Esophagus squamous epithelium (tissue), 5 donors: ENCODE measurements around the gene ASAP2. TPM values are rescaled to one million over a fixed set of nuclear protein-coding genes. Genes with fewer than 3 reads are reported as not detected.

Experiments
- DNase-seq: peaks from one replicate; lab custom pipeline; 2025; lab: John Stamatoyannopoulos, UW
- H3K27ac ChIP-seq, 4 donors: fragments of 200-600 bp; sonication (generic); one replicate each; pipeline ENCODE4 v1.5.1; 2016 to 2019; ENCODE audit warnings: mild to moderate bottlenecking in 1 of 4
- H3K27me3 ChIP-seq, 4 donors: fragments of 200-600 bp; sonication (generic); 1 replicate in 3 of 4; 2 replicates in 1 of 4; pipeline versions ENCODE4 v1.5.1 to v1.6.0; 2017 to 2021; ENCODE audit warnings: antibody characterized with exemption in 1 of 4
- H3K36me3 ChIP-seq, 3 donors: fragments of 200-600 bp; sonication (generic); one replicate each; pipeline ENCODE4 v1.5.1; 2016 to 2019
- H3K4me1 ChIP-seq, 3 donors: fragments of 200-600 bp; sonication (generic); one replicate each; pipeline ENCODE4 v1.5.1; 2017 to 2019
- H3K4me3 ChIP-seq, 4 donors: fragments of 200-600 bp; sonication (generic); 1 replicate in 3 of 4; 2 replicates in 1 of 4; pipeline ENCODE4 v1.5.1; 2016 to 2019; ENCODE audit warnings: mild to moderate bottlenecking in 2 of 4, moderate library complexity in 1 of 4
- H3K9me3 ChIP-seq, 3 donors: fragments of 200-600 bp; sonication (generic); one replicate each; pipeline ENCODE4 v1.5.1; 2016 to 2019
- POLR2A ChIP-seq, 4 donors: fragments of 450-650 bp; IDR thresholded peaks; one replicate each; pipeline ENCODE4 v1.6.1; 2017; ENCODE audit warnings: antibody characterized with exemption in 4 of 4, mild to moderate bottlenecking in 4 of 4, moderate library complexity in 3 of 4
- WGBS, 2 donors: methylation state at CpG; one replicate each; pipeline ENCODE4 v1.1.5; 2018; 5-methylcytosine and 5-hydroxymethylcytosine counted together
- intact Hi-C: fragments of 100-400 bp; cut with DNase I; formaldehyde crosslinking; loops from one replicate; pipeline ENCODE4 v1.15.0; 2022
- total RNA-seq, 4 donors: library from RNA; depleted of rRNA; stranded (reverse); fragments of >200 nt; gene quantifications; one replicate each; pipeline ENCODE4 v1.1.0, GENCODE V29; 2016
- TF ChIP-seq, protein P1 (sequence below), 6 experiments: fragments of 450-650 bp in 4 of 6; fragments of 200-600 bp in 2 of 6; sonication (generic) in 2 of 6; IDR thresholded peaks; one replicate each; pipeline ENCODE4 v1.5.1; 2016 to 2019; ENCODE audit warnings: antibody characterized with exemption in 6 of 6, mild to moderate bottlenecking in 4 of 6, moderate library complexity in 4 of 6
- donor health status: DM: yes; HTN: yes; CAD: no.

The ASAP2 gene
- total RNA-seq, 4 donors from 2014 or later: 3.3 to 15.3 (median 6.9) TPM

- WGBS, 2 donors: 87 to 91% methylated on average over 5 of the region's 5 CpGs
- intact Hi-C loops: no loop called here
- no peaks in the 10 kb centered on the region for H3K27me3 ChIP-seq
- TF ChIP-seq, protein P1, sequence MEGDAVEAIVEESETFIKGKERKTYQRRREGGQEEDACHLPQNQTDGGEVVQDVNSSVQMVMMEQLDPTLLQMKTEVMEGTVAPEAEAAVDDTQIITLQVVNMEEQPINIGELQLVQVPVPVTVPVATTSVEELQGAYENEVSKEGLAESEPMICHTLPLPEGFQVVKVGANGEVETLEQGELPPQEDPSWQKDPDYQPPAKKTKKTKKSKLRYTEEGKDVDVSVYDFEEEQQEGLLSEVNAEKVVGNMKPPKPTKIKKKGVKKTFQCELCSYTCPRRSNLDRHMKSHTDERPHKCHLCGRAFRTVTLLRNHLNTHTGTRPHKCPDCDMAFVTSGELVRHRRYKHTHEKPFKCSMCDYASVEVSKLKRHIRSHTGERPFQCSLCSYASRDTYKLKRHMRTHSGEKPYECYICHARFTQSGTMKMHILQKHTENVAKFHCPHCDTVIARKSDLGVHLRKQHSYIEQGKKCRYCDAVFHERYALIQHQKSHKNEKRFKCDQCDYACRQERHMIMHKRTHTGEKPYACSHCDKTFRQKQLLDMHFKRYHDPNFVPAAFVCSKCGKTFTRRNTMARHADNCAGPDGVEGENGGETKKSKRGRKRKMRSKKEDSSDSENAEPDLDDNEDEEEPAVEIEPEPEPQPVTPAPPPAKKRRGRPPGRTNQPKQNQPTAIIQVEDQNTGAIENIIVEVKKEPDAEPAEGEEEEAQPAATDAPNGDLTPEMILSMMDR (IDR thresholded peaks at IDR 0.05): no peak
- TF ChIP-seq POLR2A (IDR thresholded peaks at IDR 0.05): no peak
- H3K27ac ChIP-seq: no peak overlapping the region
- H3K36me3 ChIP-seq: no peaks in the 10 kb centered on the region
- no peak overlapping the region for H3K4me3 ChIP-seq
- peaks cover 0 to 18% (median 0%) of the 10 kb centered on the region in 3 donors for H3K4me1 ChIP-seq
- H3K9me3 ChIP-seq: no peaks in the 10 kb centered on the region
- DNase-seq: no peak
Observed at GRCh38 chr2:9288681-9289338, 82.2 kb downstream of the ASAP2 start.

DNA sequence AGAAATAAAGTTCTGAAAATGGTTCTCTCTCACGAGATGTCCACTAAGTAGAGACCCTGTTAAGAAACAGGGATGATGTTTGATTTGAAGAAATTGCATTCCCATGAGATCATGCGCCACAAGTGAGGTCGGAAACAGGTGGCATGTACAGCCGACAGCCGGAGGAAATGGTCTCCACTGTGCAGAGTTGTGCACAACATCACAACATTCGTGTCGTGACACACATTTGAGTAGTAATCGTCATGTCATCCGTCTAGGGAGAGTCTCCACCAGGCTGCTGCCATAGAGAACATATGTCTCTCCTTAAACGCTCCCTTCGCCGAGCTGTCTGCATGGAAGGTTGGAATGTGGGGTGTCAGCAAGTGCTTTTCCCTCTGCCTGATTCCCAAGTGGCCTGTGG lies 84.7 kb downstream of the ASAP2 start:
- Histone ChIP-seq H3K27me3 (no peaks in the 10 kb centered on the region), H3K4me3 (no peak overlapping the region)
- 89% methylated on average over 12 of the region's 12 CpGs for WGBS, 2 donors

DNA sequence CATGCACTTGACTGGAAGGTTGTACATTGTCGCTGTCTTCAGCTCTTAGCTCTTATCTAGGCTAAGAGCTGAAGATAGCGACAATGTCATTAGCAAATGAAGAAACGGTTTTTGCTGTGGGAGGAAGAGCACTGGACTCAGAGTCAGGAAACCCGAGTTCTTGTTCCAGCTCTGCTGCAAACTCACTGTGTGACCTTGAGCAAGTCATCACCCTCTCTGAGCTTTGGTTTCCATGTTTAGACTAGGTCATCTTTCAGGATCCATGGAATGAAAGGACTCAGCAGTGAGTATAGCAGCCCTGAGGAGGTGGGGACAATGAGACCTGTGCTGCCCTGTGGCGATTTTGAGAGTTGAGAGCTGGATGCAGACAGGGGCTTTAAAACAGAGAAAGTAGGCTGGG lies 85.3 kb downstream of the ASAP2 start:
- no peaks in the 10 kb centered on the region for H3K36me3 ChIP-seq
- no peak overlapping the region for H3K27ac ChIP-seq
- H3K9me3 ChIP-seq: no peaks in the 10 kb centered on the region
- no peak for TF ChIP-seq POLR2A (IDR thresholded peaks at IDR 0.05)
- TF ChIP-seq, protein P1 (IDR thresholded peaks at IDR 0.05): no peak
- peaks cover 0 to 2% (median 0%) of the 10 kb centered on the region in 3 donors for H3K4me1 ChIP-seq
- intact Hi-C loops: no loop called here
- 86 to 90% methylated on average over 3 to 4 of the region's 5 CpGs for WGBS, 2 donors
- H3K27me3 ChIP-seq: no peaks in the 10 kb centered on the region
- H3K4me3 ChIP-seq: no peak overlapping the region
- no peak for DNase-seq

More for the DNA sequence above, 84.7 kb downstream of the ASAP2 start:
- Histone ChIP-seq H3K36me3 (no peaks in the 10 kb centered on the region), H3K27ac (no peak overlapping the region), H3K9me3 (no peaks in the 10 kb centered on the region), H3K4me1 (no peaks in the 10 kb centered on the region)
- intact Hi-C loops: no loop called here
- no peak for DNase-seq
- TF ChIP-seq, protein P1 (IDR thresholded peaks at IDR 0.05): no peak
- no peak for TF ChIP-seq POLR2A (IDR thresholded peaks at IDR 0.05)

DNA sequence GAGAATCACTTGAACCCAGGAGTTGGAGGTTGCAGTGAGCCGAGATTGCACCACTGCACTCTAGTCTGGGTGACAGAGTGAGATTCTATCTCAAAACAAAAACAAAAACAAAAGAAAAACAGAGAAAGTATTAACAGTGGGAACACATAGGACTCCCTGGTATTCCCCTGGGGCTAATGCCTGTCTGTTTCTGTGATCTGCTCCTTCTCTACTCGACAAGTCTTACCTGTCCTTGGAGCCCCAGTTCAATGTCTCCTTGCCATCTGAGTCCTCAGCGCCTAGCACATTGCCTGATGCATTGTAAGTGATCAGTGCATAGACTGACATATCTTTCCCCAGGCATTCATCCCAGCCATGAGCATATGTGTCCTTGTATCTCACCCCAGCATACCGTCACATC lies 85.8 kb downstream of the ASAP2 start:
- H3K9me3 ChIP-seq: no peaks in the 10 kb centered on the region
- H3K27me3 ChIP-seq: no peaks in the 10 kb centered on the region
- 77 to 84% methylated on average over 4 of the region's 4 CpGs for WGBS, 2 donors
- TF ChIP-seq, protein P1 (IDR thresholded peaks at IDR 0.05): no peak
- TF ChIP-seq POLR2A (IDR thresholded peaks at IDR 0.05): no peak
- intact Hi-C loops: no loop called here
- no peak overlapping the region for H3K4me3 ChIP-seq
- H3K27ac ChIP-seq: no peak overlapping the region
- DNase-seq: no peak
- no peaks in the 10 kb centered on the region for H3K36me3 ChIP-seq
- peaks cover 0 to 7% (median 0%) of the 10 kb centered on the region in 3 donors for H3K4me1 ChIP-seq

DNA sequence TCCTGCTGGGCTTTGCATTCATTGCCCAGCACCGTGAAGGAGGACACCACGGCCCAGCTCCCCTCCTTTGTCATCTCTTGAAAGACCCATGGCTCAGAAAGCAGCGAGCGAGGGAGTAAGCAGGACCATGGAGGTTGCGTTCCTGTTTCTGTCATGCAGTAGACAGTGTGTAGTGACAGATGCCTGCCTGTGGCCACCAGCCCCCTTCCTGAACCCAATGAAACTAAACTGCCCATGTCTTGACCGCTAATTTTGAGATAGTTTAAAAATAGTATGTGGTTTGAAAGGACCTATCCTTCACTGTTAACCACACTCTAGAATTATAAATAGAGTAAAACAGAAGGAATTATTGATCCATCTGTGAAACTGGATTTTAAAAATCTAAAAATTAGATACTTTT lies 88.2 kb downstream of the ASAP2 start:
- WGBS, 2 donors: 85 to 100% methylated on average over 2 to 4 of the region's 6 CpGs
- intact Hi-C loops: no loop called here
- no peak overlapping the region for H3K4me3 ChIP-seq
- DNase-seq: no peak
- TF ChIP-seq, protein P1 (IDR thresholded peaks at IDR 0.05): no peak
- TF ChIP-seq POLR2A (IDR thresholded peaks at IDR 0.05): no peak
- H3K27me3 ChIP-seq: no peaks in the 10 kb centered on the region
- H3K36me3 ChIP-seq: no peaks in the 10 kb centered on the region
- H3K27ac ChIP-seq: no peak overlapping the region
- H3K9me3 ChIP-seq: no peaks in the 10 kb centered on the region
- peaks cover 0 to 30% (median 4%) of the 10 kb centered on the region in 3 donors for H3K4me1 ChIP-seq
